HEK293 (cell line): ENCODE data around the gene CDH8.

Source experiments
- CTCF ChIA-PET: fragments of 350-600 bp; formaldehyde crosslinking; extraction: SDS; loops from one replicate; lab custom pipeline; 2021; ENCODE audit warnings: antibody characterized with exemption; lab: Yijun Ruan, JAX
- POLR2A ChIA-PET: fragments of 300-600 bp; formaldehyde crosslinking; extraction: SDS; loops from one replicate; lab custom pipeline; 2020; ENCODE audit warnings: antibody characterized with exemption, inconsistent platforms; lab: Yijun Ruan, JAX
- H3K27ac ChIP-seq: fragments of 200-500 bp; sonication (Bioruptor generic); 2 replicates; pipeline ENCODE4 v1.5.1; 2014; ENCODE audit warnings: low read depth, low read length, control low read depth, inconsistent platforms; ENCODE audit errors: extremely low read depth
- H3K36me3 ChIP-seq, 2 experiments: fragments of 200-500 bp in 1 of 2; sonication (Bioruptor generic) in 1 of 2; 1 replicate in 1 of 2; 2 replicates in 1 of 2; pipeline ENCODE4 v1.5.1; 2014 to 2017; ENCODE audit warnings: inconsistent platforms in 2 of 2, low read length in 2 of 2; ENCODE audit not compliant: control insufficient read depth in 2 of 2, insufficient read depth in 1 of 2
- H3K4me1 ChIP-seq: fragments of 200-500 bp; sonication (Bioruptor generic); 2 replicates; pipeline ENCODE4 v1.5.1; 2014; ENCODE audit warnings: mild to moderate bottlenecking, low read length, inconsistent platforms; ENCODE audit not compliant: control insufficient read depth, insufficient read depth
- H3K4me3 ChIP-seq: 2 replicates; pipeline ENCODE4 v1.5.1; 2011; ENCODE audit warnings: low read depth, mild to moderate bottlenecking, control low read depth, low read length, moderate library complexity
- H3K9me3 ChIP-seq: fragments of 200-500 bp; sonication (Bioruptor generic); 2 replicates; pipeline ENCODE4 v1.5.1; 2014; ENCODE audit warnings: low read depth, low read length, inconsistent platforms; ENCODE audit not compliant: control insufficient read depth, insufficient read depth
- GFI1B ChIP-seq: fragments of 450-650 bp; formaldehyde crosslinking; IDR thresholded peaks from 2 replicates; pipeline ENCODE4 v1.5.1; 2016; ENCODE audit warnings: missing biosample characterization, missing genetic modification characterization
- REST ChIP-seq: fragments of 450-650 bp; formaldehyde crosslinking; IDR thresholded peaks from 2 replicates; pipeline ENCODE4 v1.5.1; 2016; ENCODE audit warnings: missing biosample characterization, missing genetic modification characterization
- SALL2 ChIP-seq: fragments of 450-650 bp; formaldehyde crosslinking; IDR thresholded peaks from 2 replicates; pipeline ENCODE4 v1.5.0; 2017; ENCODE audit warnings: missing biosample characterization, mild to moderate bottlenecking, missing genetic modification characterization, borderline replicate concordance
- SCRT1 ChIP-seq: fragments of 450-650 bp; formaldehyde crosslinking; IDR thresholded peaks from 2 replicates; pipeline ENCODE4 v1.5.1; 2016; ENCODE audit warnings: missing biosample characterization, missing genetic modification characterization, borderline replicate concordance
- ZBTB10 ChIP-seq: fragments of 450-650 bp; formaldehyde crosslinking; IDR thresholded peaks from 2 replicates; pipeline ENCODE4 v1.5.1; 2016; ENCODE audit warnings: missing biosample characterization, missing genetic modification characterization
- ZBTB17 ChIP-seq: fragments of 450-650 bp; formaldehyde crosslinking; IDR thresholded peaks from 2 replicates; pipeline ENCODE4 v1.5.1; 2016; ENCODE audit warnings: missing biosample characterization, missing genetic modification characterization
- ZNF146 ChIP-seq: fragments of 450-650 bp; formaldehyde crosslinking; IDR thresholded peaks from 2 replicates; pipeline ENCODE4 v1.5.1; 2016; ENCODE audit warnings: missing biosample characterization, missing genetic modification characterization
- ZNF19 ChIP-seq: fragments of 450-650 bp; formaldehyde crosslinking; IDR thresholded peaks from 2 replicates; pipeline ENCODE4; 2016; ENCODE audit warnings: missing biosample characterization, missing genetic modification characterization, low read depth
- ZNF248 ChIP-seq: fragments of 450-650 bp; formaldehyde crosslinking; IDR thresholded peaks from 2 replicates; pipeline ENCODE4 v1.5.1; 2017; ENCODE audit warnings: missing biosample characterization, missing genetic modification characterization
- ZNF335 ChIP-seq: fragments of 450-650 bp; formaldehyde crosslinking; conservative IDR thresholded peaks from 2 replicates; pipeline ENCODE4 v1.5.1; 2016; ENCODE audit warnings: missing biosample characterization, missing genetic modification characterization
- ZNF423 ChIP-seq: fragments of 450-650 bp; formaldehyde crosslinking; IDR thresholded peaks from 2 replicates; pipeline ENCODE4 v1.5.1; 2016; ENCODE audit warnings: missing biosample characterization, missing genetic modification characterization
- ZNF449 ChIP-seq: fragments of 450-650 bp; formaldehyde crosslinking; IDR thresholded peaks from 2 replicates; pipeline ENCODE4 v1.5.1; 2017; ENCODE audit warnings: missing biosample characterization, mild to moderate bottlenecking, missing genetic modification characterization, moderate library complexity
- ZNF521 ChIP-seq: fragments of 450-650 bp; formaldehyde crosslinking; IDR thresholded peaks from 2 replicates; pipeline ENCODE4 v1.5.1; 2017; ENCODE audit warnings: missing biosample characterization, mild to moderate bottlenecking, missing genetic modification characterization
- ZNF548 ChIP-seq: fragments of 450-650 bp; formaldehyde crosslinking; IDR thresholded peaks from 2 replicates; pipeline ENCODE4 v1.5.1; 2016; ENCODE audit warnings: missing biosample characterization, missing genetic modification characterization
- ZNF639 ChIP-seq: fragments of 450-650 bp; formaldehyde crosslinking; IDR thresholded peaks from 2 replicates; pipeline ENCODE4 v1.5.1; 2016; ENCODE audit warnings: missing biosample characterization, missing genetic modification characterization
- ZNF645 ChIP-seq: fragments of 450-650 bp; formaldehyde crosslinking; IDR thresholded peaks from 2 replicates; pipeline ENCODE4; 2016; ENCODE audit warnings: missing biosample characterization, missing genetic modification characterization
- ZNF677 ChIP-seq: fragments of 450-650 bp; IDR thresholded peaks from 2 replicates; pipeline ENCODE4 v1.5.0; 2018; ENCODE audit warnings: missing biosample characterization, mild to moderate bottlenecking, missing genetic modification characterization, moderate library complexity
- ZNF76 ChIP-seq: fragments of 450-650 bp; formaldehyde crosslinking; IDR thresholded peaks from 2 replicates; pipeline ENCODE4; 2016; ENCODE audit warnings: low read depth, missing biosample characterization, missing genetic modification characterization, borderline replicate concordance
- ZNF768 ChIP-seq: fragments of 450-650 bp; formaldehyde crosslinking; IDR thresholded peaks from 2 replicates; pipeline ENCODE4 v1.5.1; 2018; ENCODE audit warnings: missing biosample characterization, mild to moderate bottlenecking, missing genetic modification characterization
- ZNF830 ChIP-seq: fragments of 450-650 bp; IDR thresholded peaks from 2 replicates; pipeline ENCODE4 v1.5.0; 2018; ENCODE audit warnings: missing biosample characterization, missing genetic modification characterization, low read depth, mild to moderate bottlenecking, moderate library complexity
- ZNF843 ChIP-seq: fragments of 450-650 bp; formaldehyde crosslinking; IDR thresholded peaks from 2 replicates; pipeline ENCODE4 v1.5.1; 2016; ENCODE audit warnings: missing biosample characterization, missing genetic modification characterization
- ZSCAN16 ChIP-seq: fragments of 450-650 bp; formaldehyde crosslinking; IDR thresholded peaks from 2 replicates; pipeline ENCODE4 v1.5.1; 2016; ENCODE audit warnings: missing biosample characterization, missing genetic modification characterization

CDH8 gene

GRCh38 chr16:61879306-61879705 is 156.9 kb downstream of the CDH8 start:
- Histone ChIP-seq H3K4me1 (no peaks in the 10 kb centered on the region), H3K9me3 (no peaks in the 10 kb centered on the region), H3K27ac (no peak overlapping the region), H3K36me3 (peaks cover 0 to 12% of the 10 kb centered on the region in 2 experiments; a peak in 1 of 3 replicates), H3K4me3 (no peak overlapping the region)
- CTCF ChIA-PET, result no interaction called here
- POLR2A ChIA-PET, result no interaction called here
- TF ChIP-seq ZBTB17 (tag by site-specific recombination), result no peak
- no peak for TF ChIP-seq ZNF146 (tag by site-specific recombination)
- TF ChIP-seq ZBTB10, result no peak
- no peak for TF ChIP-seq ZSCAN16 (tag by site-specific recombination)
- TF ChIP-seq ZNF645 (tag by site-specific recombination), result no peak
- no peak for TF ChIP-seq ZNF76 (tag by site-specific recombination)
- TF ChIP-seq SCRT1 (tag by site-specific recombination), result no peak
- no peak for TF ChIP-seq ZNF423 (tag by site-specific recombination)
- TF ChIP-seq ZNF248 (tag by site-specific recombination), result no peak
- no peak for TF ChIP-seq SALL2 (tag by site-specific recombination)
- no peak for TF ChIP-seq ZNF830
- no peak for TF ChIP-seq ZNF19
- TF ChIP-seq ZNF639 (tag by site-specific recombination), result no peak
- TF ChIP-seq ZNF677 (tag by site-specific recombination), result no peak
- no peak for TF ChIP-seq ZNF335 (tag by site-specific recombination)
- TF ChIP-seq ZNF768 (tag by site-specific recombination), result no peak

GRCh38 chr16:61877436-61877835 is 158.8 kb downstream of the CDH8 start:
- ChIA-PET CTCF (interaction anchor here (0.6 kb wide), 1 partner anchor 1412 kb away, joined by 3 read pairs; no protein-coding TSS in a partner anchor), POLR2A (no interaction called here)
- Histone ChIP-seq H3K4me1 (no peaks in the 10 kb centered on the region), H3K9me3 (no peaks in the 10 kb centered on the region), H3K27ac (no peak overlapping the region), H3K4me3 (no peak overlapping the region), H3K36me3 (peaks cover 0 to 10% of the 10 kb centered on the region in 2 experiments; a peak in 1 of 3 replicates)
- TF ChIP-seq ZNF521 (tag by site-specific recombination) (no peak), ZNF548 (tag by site-specific recombination) (no peak), GFI1B (tag by site-specific recombination) (no peak)

GRCh38 chr16:61872778-61873119 is 163.5 kb downstream of the CDH8 start:
- no peak overlapping the region for H3K4me3 ChIP-seq
- CTCF ChIA-PET, result no interaction called here
- TF ChIP-seq ZNF449 (no peak), REST (tag by site-specific recombination) (no peak), ZNF843 (tag by site-specific recombination) (no peak)

More at GRCh38 chr16:61872778-61873119, 163.5 kb downstream of the CDH8 start:
- H3K36me3 ChIP-seq, result no peaks in the 10 kb centered on the region
- no peaks in the 10 kb centered on the region for H3K9me3 ChIP-seq
- no peak overlapping the region for H3K27ac ChIP-seq
- POLR2A ChIA-PET, result no interaction called here
- no peaks in the 10 kb centered on the region for H3K4me1 ChIP-seq
